ENCODE results near the gene PAQR5.
"Not testable (repeated sequence)": the region's sequence is repeated elsewhere in the genome, so short reads cannot be mapped to it uniquely, and the experiment has no call there.

The PAQR5 gene

DNA sequence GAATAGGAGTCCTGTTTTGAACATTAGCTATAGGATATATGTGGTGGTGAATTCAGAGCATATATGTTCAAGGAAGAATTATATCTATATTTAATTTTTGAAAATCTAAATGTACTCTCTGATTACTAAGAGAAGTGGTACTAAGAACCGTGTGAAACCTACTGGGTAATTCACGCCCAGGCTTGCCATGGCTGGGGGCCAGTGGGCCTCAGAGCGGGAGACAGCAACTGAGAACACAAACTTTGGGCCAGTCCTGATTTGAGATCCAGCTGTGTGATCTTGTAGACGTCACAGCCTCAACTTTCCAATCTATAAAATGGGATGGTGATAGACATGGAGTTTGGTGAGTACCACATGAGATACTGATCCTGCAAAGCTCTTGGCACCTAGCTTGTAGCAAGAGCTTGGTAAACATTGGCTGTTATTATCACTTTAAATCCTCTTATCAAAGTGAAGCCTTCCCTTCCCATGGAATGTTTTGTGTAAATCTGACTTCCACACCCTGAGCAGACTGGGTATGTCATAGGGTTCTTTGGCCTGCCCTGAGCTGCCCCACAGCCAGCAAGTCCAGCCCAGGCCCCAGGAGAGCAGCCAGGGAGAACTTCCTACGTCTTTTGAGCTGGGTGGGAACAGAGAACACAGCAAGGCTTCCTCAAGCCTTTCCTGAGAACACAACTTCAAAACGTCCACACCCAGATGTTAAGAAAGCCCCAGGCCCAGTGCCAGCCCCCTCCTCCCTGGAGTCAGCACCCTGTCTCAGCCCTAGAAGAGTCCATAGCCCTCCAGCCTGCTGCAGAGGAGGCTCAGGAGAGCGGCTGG is 8.2 kb upstream of the PAQR5 start:
- H3K23ac ChIP-seq (ENCODE audit: low read length in 2 of 2), result no peak overlapping the region
- peak overlapping the region; percentile 46 for H4K8ac ChIP-seq (ENCODE audit: low read length)
- peak overlapping the region in 1 of 2 experiments; percentile 26 for H3K14ac ChIP-seq (ENCODE audit: low read length in 2 of 2)
- DNase-seq, result no peak
- peak overlapping the region; percentile 63 to 80 for H3K18ac ChIP-seq (ENCODE audit: low read depth in 1 of 2, low read length in 2 of 2)
- H3K27ac ChIP-seq (ENCODE audit: low read length, poor library complexity, severe bottlenecking), result no peak overlapping the region
- no peak overlapping the region for H3K9ac ChIP-seq (ENCODE audit: low read length)
- 90% methylated on average over 6 of the region's 7 CpGs for WGBS
- peak overlapping the region; percentile 77 for H4K91ac ChIP-seq (ENCODE audit: low read length)
- H3K4ac ChIP-seq (ENCODE audit: low read depth in 1 of 2, low read length in 2 of 2), result peak overlapping the region in 1 of 2 experiments; percentile 68
- H2BK120ac ChIP-seq (ENCODE audit: low read depth, low read length), result no peak overlapping the region
- no peak overlapping the region for H3K4me3 ChIP-seq (ENCODE audit: insufficient read depth in 1 of 2, low read depth in 1 of 2, low read length in 2 of 2)
- peak overlapping the region; percentile 75 to 76 for H2BK12ac ChIP-seq (ENCODE audit: low read length in 2 of 2)
- H2AK5ac ChIP-seq (ENCODE audit: low read length, severe bottlenecking), result no peak overlapping the region
- no peak overlapping the region for H3K4me2 ChIP-seq (ENCODE audit: low read length, poor library complexity, severe bottlenecking)
- H2AFZ ChIP-seq (ENCODE audit: low read depth, low read length), result no peak overlapping the region
- H3K36me3 ChIP-seq (ENCODE audit: control insufficient read depth in 1 of 2, insufficient read depth in 2 of 2, low read depth in 1 of 2, low read length in 2 of 2), result no peaks in the 10 kb centered on the region
- no peaks in the 10 kb centered on the region for H3K4me1 ChIP-seq (ENCODE audit: control insufficient read depth, insufficient read depth, low read depth, low read length)
- no peaks in the 10 kb centered on the region for H3K79me1 ChIP-seq (replicated peaks; ENCODE audit: low read length, poor library complexity, severe bottlenecking)
- peak overlapping the region; percentile 30 for H2BK15ac ChIP-seq (ENCODE audit: low read depth, poor library complexity, severe bottlenecking)
- peaks cover 0 to 9% of the 10 kb centered on the region in 2 experiments for H3K27me3 ChIP-seq (ENCODE audit: control insufficient read depth in 1 of 2, insufficient read depth in 1 of 2, low read length in 2 of 2)
- no peaks in the 10 kb centered on the region for H3K9me3 ChIP-seq (ENCODE audit: control insufficient read depth, low read length)
- no peak overlapping the region for H2BK5ac ChIP-seq (ENCODE audit: low read depth, low read length, poor library complexity, severe bottlenecking)

DNA sequence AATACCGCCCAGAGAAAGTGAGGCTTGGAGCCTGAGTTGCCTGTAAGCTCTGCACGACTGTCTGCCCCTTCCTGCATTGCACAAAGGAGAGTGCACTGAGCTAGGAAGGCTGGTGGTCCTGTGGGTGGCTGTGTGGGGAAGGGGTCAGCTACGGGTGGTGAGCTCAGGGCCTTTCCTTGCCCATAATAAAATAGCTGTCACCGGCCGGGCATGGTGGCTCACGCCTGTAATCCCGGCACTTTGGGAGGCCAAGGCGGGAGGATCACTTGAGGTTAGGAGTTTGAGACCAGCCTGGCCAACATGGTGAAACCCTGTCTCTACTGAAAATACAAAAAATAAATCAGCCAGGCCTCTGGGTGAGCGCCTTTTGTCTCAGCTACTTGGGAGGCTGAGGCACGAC is 7.1 kb upstream of the PAQR5 start:
- not testable (repeated sequence) for H4K8ac ChIP-seq (ENCODE audit: low read length); H3K9me3 ChIP-seq (ENCODE audit: control insufficient read depth, low read length); H3K79me1 ChIP-seq (replicated peaks; ENCODE audit: low read length, poor library complexity, severe bottlenecking); H2AK5ac ChIP-seq (ENCODE audit: low read length, severe bottlenecking); H3K36me3 ChIP-seq (ENCODE audit: control insufficient read depth in 1 of 2, insufficient read depth in 2 of 2, low read depth in 1 of 2, low read length in 2 of 2); H3K14ac ChIP-seq (ENCODE audit: low read length in 2 of 2); DNase-seq; H2BK5ac ChIP-seq (ENCODE audit: low read depth, low read length, poor library complexity, severe bottlenecking); H3K27ac ChIP-seq (ENCODE audit: low read length, poor library complexity, severe bottlenecking); H2AFZ ChIP-seq (ENCODE audit: low read depth, low read length); H3K18ac ChIP-seq (ENCODE audit: low read depth in 1 of 2, low read length in 2 of 2); H3K9ac ChIP-seq (ENCODE audit: low read length); H2BK120ac ChIP-seq (ENCODE audit: low read depth, low read length); H3K4me1 ChIP-seq (ENCODE audit: control insufficient read depth, insufficient read depth, low read depth, low read length); H3K23ac ChIP-seq (ENCODE audit: low read length in 2 of 2); H2BK15ac ChIP-seq (ENCODE audit: low read depth, poor library complexity, severe bottlenecking); H3K4ac ChIP-seq (ENCODE audit: low read depth in 1 of 2, low read length in 2 of 2); H4K91ac ChIP-seq (ENCODE audit: low read length); H3K4me2 ChIP-seq (ENCODE audit: low read length, poor library complexity, severe bottlenecking); H3K4me3 ChIP-seq (ENCODE audit: insufficient read depth in 1 of 2, low read depth in 1 of 2, low read length in 2 of 2); H2BK12ac ChIP-seq (ENCODE audit: low read length in 2 of 2)
- peaks cover 0 to 13% of the 10 kb centered on the region in 2 experiments for H3K27me3 ChIP-seq (ENCODE audit: control insufficient read depth in 1 of 2, insufficient read depth in 1 of 2, low read length in 2 of 2)
- WGBS, result 90% methylated on average over 10 of the region's 10 CpGs

DNA sequence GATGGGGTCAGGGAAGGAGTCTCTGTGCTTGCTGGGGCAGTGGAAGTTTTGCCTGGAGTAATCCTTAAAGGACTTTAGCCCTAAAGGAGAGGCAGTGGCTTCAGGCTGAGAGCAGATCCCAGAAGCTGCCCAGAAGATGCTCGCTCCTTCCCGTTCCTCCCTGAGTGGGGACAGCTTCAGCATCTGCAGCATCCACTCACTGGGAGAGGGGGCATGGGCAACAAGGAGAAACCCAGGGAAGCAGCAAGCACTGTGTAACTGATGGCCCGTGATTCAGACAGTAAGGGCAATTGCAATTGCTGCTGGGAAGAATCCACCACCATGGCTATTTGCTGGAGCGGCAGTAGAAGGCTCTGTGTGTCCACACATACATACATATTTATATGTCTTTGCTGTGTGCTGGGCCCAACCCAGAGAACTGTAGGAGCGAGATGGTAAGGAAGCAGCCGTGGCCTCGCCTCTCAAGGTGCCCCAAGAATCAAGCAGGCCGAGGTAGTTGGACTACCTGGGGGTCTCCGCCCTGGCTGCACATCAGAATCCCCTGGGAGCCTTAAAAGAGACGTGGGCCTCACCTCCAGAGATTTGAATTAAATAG is 5.8 kb upstream of the PAQR5 start:
- no peak for DNase-seq
- H3K27ac ChIP-seq (ENCODE audit: low read length, poor library complexity, severe bottlenecking), result no peak overlapping the region
- H3K23ac ChIP-seq (ENCODE audit: low read length in 2 of 2), result no peak overlapping the region
- H2BK12ac ChIP-seq (ENCODE audit: low read length in 2 of 2), result no peak overlapping the region
- H3K79me1 ChIP-seq (replicated peaks; ENCODE audit: low read length, poor library complexity, severe bottlenecking), result no peaks in the 10 kb centered on the region
- peaks cover 10 to 26% of the 10 kb centered on the region in 2 experiments for H3K27me3 ChIP-seq (ENCODE audit: control insufficient read depth in 1 of 2, insufficient read depth in 1 of 2, low read length in 2 of 2)
- no peak overlapping the region for H2BK15ac ChIP-seq (ENCODE audit: low read depth, poor library complexity, severe bottlenecking)
- H3K4me1 ChIP-seq (ENCODE audit: control insufficient read depth, insufficient read depth, low read depth, low read length), result no peaks in the 10 kb centered on the region
- no peak overlapping the region for H3K9ac ChIP-seq (ENCODE audit: low read length)
- WGBS, result 92% methylated on average over 10 of the region's 10 CpGs
- H3K18ac ChIP-seq (ENCODE audit: low read depth in 1 of 2, low read length in 2 of 2), result no peak overlapping the region
- no peak overlapping the region for H2AK5ac ChIP-seq (ENCODE audit: low read length, severe bottlenecking)
- H3K4me3 ChIP-seq (ENCODE audit: insufficient read depth in 1 of 2, low read depth in 1 of 2, low read length in 2 of 2), result no peak overlapping the region
- H4K8ac ChIP-seq (ENCODE audit: low read length), result no peak overlapping the region
- no peak overlapping the region for H3K4ac ChIP-seq (ENCODE audit: low read depth in 1 of 2, low read length in 2 of 2)
- no peak overlapping the region for H2BK5ac ChIP-seq (ENCODE audit: low read depth, low read length, poor library complexity, severe bottlenecking)
- H3K4me2 ChIP-seq (ENCODE audit: low read length, poor library complexity, severe bottlenecking), result no peak overlapping the region
- H2BK120ac ChIP-seq (ENCODE audit: low read depth, low read length), result no peak overlapping the region
- H2AFZ ChIP-seq (ENCODE audit: low read depth, low read length), result no peak overlapping the region
- H3K14ac ChIP-seq (ENCODE audit: low read length in 2 of 2), result no peak overlapping the region
- no peaks in the 10 kb centered on the region for H3K9me3 ChIP-seq (ENCODE audit: control insufficient read depth, low read length)
- H4K91ac ChIP-seq (ENCODE audit: low read length), result no peak overlapping the region
- no peaks in the 10 kb centered on the region for H3K36me3 ChIP-seq (ENCODE audit: control insufficient read depth in 1 of 2, insufficient read depth in 2 of 2, low read depth in 1 of 2, low read length in 2 of 2)

DNA sequence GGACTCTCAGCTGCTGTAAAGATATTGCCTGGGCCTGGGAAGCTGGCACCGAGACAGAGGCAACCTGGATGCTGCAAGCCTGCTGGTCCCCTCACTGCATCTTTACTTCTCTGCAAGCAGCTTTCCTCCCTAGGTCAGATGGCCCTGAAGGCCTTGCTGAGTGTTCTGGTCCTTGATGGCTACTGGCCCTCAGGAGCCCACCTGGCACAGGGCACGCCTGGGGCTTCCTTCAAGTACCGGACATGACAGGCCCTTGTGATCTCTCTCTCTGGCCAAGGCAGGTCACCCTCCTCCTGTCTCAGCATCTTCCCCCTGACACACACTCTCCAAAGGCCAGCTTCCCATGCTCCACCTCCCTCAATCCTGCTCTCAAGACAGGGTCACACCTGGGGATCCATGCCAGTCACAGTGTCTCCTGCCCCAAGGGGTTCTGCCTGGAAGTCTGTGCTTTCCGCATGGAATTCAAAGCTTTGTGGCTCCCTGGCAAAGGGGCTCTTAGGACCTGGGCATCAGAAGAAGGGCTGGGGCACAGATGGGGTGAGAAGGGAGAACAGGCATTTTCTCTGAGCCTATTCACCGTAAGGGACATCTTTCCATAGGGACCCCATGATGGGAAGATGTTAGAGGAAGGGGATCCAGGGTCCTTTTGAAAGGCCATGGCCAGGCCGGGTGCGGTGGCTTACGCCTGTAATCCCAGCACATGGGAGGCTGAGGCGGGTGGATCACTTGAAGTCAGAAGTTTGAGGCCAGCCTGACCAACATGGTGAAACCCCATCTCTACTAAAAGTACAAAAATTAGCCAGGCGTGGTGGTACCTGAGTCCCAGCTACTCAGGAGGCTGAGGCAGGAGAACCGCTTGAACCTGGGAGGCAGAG is 4.7 kb upstream of the PAQR5 start:
- Histone ChIP-seq H4K8ac (ENCODE audit: low read length) (no peak overlapping the region), H2BK120ac (ENCODE audit: low read depth, low read length) (no peak overlapping the region), H2BK5ac (ENCODE audit: low read depth, low read length, poor library complexity, severe bottlenecking) (no peak overlapping the region), H3K4me2 (ENCODE audit: low read length, poor library complexity, severe bottlenecking) (no peak overlapping the region), H3K23ac (ENCODE audit: low read length in 2 of 2) (no peak overlapping the region), H3K27ac (ENCODE audit: low read length, poor library complexity, severe bottlenecking) (no peak overlapping the region), H3K14ac (ENCODE audit: low read length in 2 of 2) (no peak overlapping the region), H3K9me3 (ENCODE audit: control insufficient read depth, low read length) (no peaks in the 10 kb centered on the region), H2BK12ac (ENCODE audit: low read length in 2 of 2) (no peak overlapping the region), H3K9ac (ENCODE audit: low read length) (no peak overlapping the region), H3K4me1 (ENCODE audit: control insufficient read depth, insufficient read depth, low read depth, low read length) (peaks cover 6% of the 10 kb centered on the region), H2AK5ac (ENCODE audit: low read length, severe bottlenecking) (no peak overlapping the region), H3K79me1 (replicated peaks; ENCODE audit: low read length, poor library complexity, severe bottlenecking) (no peaks in the 10 kb centered on the region), H3K36me3 (ENCODE audit: control insufficient read depth in 1 of 2, insufficient read depth in 2 of 2, low read depth in 1 of 2, low read length in 2 of 2) (no peaks in the 10 kb centered on the region), H2AFZ (ENCODE audit: low read depth, low read length) (no peak overlapping the region), H3K18ac (ENCODE audit: low read depth in 1 of 2, low read length in 2 of 2) (no peak overlapping the region), H2BK15ac (ENCODE audit: low read depth, poor library complexity, severe bottlenecking) (no peak overlapping the region), H3K4ac (ENCODE audit: low read depth in 1 of 2, low read length in 2 of 2) (no peak overlapping the region), H3K27me3 (ENCODE audit: control insufficient read depth in 1 of 2, insufficient read depth in 1 of 2, low read length in 2 of 2) (peaks cover 15 to 33% of the 10 kb centered on the region in 2 experiments), H3K4me3 (ENCODE audit: insufficient read depth in 1 of 2, low read depth in 1 of 2, low read length in 2 of 2) (no peak overlapping the region), H4K91ac (ENCODE audit: low read length) (no peak overlapping the region)
- no peak for DNase-seq
- 95% methylated on average over 10 of the region's 11 CpGs for WGBS
